Kasumi-1 (cell line): ENCODE measurements around the gene KLHL2.
"Not testable (repeated sequence)": the region's sequence is repeated elsewhere in the genome, so short reads cannot be mapped to it uniquely, and the experiment has no call there.

Source experiments
- DNase-seq, 2 experiments: peaks; one replicate each; lab custom pipeline; 2025; lab: John Stamatoyannopoulos, UW

Gene KLHL2

DNA sequence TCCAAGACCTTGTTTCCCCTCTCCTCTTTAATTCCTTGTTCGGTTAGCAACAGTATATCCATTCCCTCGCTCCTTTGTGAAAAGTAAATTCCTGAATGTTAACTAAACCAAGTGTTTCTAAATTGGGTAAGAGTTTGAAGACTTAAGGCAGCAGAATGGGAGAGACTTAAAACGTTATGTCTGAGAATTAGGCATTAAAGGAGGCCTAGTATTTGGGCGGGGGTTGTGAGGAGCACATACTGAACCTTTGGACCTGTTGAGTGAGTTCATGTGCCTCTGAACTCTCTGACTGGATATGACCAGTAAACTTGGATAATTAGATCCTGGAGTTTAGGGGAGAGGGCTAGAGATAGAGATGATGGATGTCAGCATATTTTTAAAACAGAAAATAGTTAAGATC is 121.3 kb downstream of the KLHL2 start:
- peak in 1 of 2 experiments; percentile 15 for DNase-seq

DNA sequence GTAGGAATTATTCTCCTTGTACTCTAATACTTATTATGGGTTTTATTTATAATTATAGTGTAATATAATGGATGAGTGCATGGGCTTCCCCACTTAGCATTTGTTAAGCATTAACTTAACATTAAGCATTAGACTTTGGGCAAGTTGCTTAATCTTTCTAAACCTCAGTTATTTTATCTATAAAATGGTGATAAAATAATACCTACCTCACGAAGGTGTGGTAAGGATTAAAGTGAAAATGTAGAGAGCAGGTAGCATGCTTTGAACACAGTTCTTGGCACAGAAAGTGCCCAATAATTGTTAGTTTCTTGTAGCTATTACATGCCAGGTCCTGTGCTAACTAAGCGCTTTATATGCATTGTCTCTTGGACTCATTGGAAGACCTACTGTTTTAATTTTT is 122.7 kb downstream of the KLHL2 start:
- no peak for DNase-seq

DNA sequence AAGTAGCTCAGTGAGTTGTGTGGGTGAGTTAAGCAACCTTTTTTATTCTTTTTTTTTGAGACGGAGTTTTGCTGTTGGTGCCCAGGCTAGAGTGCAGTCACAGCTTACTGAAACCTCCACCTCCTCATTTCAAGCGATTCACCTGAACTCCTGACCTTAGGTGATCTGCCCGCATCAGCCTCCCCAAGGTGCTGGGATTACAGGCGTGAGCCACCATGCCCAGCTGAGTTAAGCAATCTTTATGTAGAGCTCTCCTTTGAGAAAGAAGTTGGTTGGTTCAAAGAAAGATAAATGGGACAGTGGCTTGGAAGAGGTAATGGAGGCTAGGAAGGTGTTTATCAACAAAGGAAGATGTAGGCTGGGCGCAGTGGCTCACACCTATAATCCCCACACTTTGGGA is 123.3 kb downstream of the KLHL2 start:
- DNase-seq, result no peak

DNA sequence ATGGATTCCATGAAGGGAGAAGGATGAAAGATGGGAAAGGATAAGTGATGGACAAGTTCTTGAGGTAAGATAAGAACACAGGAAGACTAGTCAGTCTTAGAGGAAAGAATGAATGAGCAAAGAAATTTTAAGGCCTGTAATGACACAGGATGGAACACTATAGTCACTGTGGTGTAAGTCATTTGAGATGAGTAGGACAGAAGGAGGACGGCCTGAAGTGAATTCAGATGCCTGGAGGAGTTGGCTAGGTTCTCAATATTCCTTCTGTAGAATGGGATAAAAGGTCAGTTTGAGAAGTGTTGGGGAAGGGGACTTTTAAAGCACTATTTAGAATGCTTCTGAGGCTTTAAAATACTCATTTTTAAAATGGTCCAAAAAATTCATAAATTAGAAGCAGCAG is 124.0 kb downstream of the KLHL2 start:
- no peak for DNase-seq

DNA sequence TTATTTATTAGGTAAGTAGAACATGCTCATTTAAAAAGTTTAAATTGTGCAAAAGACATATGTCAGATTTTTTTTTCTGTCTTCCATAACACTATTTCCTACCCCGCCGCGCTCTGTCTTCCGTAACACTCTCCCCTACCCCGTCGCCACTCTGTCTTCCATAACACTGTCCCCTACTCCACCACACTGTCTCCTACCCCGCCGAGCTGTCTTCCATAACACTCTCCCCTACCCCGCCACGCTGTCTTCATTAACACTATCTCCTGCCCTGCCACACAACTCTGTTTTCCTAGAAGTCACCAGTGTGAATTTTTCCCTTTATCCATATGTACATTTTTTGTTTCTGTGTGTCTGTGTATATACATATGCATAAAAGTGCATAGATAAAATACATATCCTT is 124.5 kb downstream of the KLHL2 start:
- no peak for DNase-seq

DNA sequence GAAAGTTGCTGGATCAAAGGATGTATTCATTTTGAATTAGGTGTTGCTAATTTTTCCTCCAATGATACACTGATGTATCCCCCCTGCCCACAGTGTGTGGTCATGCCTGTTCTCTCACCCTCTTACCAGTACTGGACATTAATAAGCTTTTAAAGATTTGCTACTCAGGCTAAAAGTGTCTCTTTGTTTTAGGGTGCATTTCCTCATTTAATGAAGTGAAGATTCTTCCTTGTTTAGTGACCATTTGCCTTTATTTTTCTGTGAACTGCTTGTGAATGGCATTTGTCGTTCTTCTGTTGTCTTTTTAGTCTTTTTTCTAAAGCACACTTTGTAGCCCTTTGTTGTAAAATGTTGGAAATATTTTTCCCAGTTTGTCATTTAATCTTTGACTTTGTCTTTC is 125.1 kb downstream of the KLHL2 start:
- no peak for DNase-seq

DNA sequence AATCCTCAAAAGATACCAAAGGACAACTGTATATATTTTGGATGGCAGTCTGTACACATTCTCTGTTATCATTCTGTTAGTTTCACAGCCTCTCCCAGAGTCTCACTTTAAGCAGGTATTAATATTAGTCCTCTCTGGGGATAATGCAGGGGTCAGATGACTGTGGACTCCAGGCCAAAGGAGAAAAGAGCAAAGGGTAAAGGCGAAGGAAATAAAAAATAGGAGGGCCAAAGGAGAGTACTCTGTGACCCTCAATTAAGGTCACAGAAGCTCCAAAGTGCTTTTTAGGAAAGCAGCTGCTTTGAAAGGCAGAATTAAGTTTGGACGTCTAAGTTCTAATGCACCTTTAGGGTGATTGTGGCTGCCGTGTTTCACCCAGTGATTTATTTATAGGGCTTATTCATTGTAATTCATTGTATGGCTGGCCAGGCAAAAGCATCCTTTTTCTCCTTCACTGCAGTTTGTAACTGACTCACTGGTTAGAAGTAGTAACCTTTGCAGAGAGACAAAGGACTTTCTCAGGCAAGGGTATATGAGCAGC is 127.9 kb downstream of the KLHL2 start:
- no peak for DNase-seq

DNA sequence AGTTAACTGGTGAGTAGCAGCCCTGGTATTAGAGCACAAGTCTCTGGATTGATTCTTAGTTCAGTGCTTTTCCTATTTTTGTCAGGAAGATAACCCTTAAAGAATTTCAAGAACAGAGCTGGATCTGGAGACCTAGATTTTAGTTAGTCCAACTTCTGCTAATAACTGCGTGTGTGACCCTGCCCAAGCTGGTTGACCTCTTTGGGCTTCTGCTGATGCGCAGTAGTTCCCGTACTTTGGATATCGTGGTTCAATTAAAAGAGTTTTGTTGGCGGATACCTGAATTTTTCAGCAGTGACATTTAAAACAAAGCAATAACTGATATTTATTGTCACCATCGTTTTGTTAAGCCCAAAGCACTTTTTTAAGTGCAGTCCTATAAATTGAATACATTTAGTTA is 129.4 kb downstream of the KLHL2 start:
- no peak for DNase-seq

DNA sequence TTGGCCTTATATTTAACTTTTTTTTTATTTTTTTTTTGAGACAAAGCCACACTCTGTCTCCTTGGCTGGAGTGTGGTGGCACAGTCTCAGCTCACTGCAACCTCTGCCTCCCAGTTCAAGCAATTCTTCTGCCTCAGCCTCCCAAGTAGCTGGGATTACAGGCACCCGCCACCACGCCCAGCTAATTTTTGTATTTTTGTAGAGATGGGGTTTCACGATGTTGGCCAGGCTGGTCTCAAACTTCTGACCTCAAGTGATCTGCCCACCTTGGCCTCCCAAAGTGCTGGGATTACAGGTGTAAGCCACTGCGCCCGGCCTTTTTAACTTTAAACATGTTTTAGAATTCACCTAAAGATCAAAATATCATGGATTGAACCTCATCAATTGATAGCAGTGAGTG is 135.0 kb downstream of the KLHL2 start:
- DNase-seq, result not testable (repeated sequence)

DNA sequence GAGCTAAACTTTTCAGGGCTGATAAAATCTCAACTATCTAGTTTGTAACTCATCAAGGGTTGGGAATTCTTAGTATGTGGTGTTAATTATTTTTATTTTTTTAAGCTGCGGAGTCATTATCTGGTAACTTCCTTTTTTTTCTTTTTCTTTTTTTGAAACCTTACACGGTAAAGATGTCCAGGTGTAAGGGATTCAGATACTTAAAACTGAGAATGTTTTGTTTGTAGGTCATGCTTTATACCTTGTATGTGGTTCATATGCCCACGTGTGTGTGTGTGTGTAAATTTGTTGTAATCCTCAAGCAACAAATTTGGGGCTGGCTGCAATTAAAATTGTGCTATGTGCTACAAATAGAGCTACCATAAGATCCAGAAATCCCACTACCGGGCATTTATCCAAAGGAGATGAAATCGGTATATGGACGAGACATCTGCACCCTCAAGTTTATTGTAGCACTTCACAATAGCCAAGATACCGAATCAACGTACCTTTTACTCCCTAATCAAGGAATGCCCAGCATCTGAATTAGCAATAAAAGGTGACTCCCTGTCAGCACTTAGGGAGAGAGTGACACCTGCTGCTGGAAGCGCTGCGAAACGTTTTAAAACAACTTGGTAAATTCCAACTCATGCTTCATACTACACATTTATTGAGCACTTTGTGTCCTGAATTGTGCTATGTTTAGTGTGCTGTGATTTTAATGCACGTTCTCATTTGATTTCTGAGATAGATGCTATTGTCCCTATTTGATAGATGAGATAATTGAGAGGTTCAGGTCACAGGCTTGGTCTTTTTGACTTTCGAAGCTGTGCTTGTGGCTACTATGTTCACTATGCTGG is 136.2 kb downstream of the KLHL2 start:
- DNase-seq, result no peak

DNA sequence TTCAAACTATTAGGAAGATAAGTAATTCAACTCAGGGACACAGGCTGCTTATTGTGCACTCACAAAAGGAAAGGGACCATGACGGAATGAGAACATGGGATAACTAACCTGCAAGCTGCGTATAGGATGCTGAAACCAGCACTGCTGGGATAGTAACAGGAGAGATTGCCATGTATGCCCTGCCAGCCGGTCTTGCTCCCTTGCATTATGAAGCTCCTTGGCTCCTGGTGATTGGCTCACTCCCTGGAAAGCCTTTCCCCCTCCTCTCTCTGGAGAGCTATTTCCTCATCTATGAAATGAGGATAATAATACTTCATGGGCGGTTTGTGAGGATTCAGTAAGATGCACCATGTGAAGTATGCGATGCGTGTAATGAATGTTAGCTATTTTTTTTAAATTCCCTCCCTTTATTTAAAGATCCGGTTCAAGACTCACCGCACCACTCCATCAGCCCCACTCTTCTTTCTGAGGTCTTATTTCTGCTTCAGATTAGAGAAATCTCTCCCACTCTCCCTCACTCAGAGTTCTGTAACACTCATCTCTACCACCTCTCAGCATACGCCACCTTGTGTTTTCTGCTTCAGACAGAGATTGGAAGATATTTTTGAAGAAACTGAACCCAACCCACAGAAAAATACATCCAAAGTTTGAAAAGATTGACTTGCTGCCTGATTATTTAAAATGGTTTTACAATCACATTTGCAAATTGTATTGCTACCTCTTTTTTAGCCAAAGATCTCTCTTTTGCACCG is 138.5 kb downstream of the KLHL2 start:
- DNase-seq, result no peak

DNA sequence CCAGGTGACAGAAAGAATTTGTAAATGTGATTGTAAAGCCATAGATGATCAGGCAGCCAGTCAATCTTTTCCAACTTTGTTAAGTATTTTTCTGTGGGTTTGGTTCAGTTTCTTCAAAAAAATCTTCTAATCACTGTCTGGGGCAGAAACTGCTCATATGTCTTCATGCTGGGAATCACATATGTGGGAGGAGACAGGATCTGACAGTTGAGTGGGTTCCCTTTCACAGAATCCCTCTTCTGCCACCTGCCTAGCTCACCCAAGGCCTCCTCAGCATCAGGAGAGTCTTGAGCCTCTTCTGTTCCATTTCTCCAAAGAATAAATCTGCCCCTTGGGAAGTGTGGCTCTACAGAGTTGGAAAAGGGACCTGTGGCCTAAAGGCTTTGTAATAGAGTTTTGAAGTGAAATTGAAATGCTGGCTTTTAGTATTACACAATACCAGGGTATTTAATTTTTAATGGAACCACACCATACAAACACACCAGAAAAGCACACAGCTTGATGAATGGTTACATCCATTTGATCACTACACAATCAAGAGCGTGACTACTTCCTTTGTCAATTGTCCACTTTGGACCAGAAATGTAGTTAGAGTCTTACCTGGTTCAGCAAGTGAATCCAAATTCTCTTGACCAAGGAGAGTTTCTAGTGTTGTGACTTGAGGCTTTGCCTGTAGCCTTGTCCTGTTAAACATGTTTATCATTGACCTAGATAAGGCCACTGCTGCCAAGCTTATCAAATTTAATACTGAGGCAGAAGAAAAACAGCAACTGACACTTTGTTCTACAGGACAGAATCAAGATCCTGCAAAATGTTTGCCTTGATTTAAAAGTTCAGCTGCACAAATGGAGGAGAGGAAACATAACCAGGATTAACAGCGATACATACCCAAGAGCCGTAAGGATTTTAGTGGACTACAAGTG is 140.5 kb downstream of the KLHL2 start:
- no peak for DNase-seq

DNA sequence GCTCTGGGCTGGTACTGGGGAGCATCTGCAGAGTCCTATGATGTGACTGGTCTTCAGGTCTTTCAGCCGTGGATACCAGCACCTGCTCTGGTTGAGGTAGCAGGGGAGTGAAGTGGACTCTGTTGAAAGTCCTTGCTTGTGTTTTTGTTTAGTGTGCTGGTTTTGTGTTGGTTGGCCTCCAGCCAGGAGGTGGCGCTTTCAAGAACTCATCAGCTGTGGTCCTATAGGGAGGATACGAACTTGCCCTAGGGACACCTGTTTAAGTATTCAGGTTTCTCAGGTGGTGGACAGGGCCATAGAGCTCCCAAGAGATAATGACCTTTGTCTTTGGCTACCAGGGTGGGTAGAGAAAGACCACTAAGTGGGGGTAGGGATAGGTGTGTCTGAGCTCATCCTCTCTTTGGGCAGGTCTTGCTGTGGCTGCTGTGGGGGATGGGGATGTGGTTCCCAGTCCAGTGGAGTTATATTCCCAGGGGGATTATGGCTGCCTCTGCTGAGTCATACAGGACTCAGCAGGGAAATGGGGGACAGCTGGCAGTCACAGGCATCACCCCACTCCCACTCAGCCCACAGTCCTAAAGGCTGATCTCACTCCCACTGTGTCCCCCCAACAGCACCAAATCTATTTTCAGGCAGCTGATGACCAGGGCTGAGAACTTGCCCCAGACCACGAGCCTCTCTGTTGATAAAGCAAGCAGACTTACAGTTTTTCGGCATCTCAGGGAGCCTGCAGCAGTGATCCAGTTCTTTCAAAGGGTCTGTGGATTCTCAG is 144.2 kb downstream of the KLHL2 start:
- no peak for DNase-seq

DNA sequence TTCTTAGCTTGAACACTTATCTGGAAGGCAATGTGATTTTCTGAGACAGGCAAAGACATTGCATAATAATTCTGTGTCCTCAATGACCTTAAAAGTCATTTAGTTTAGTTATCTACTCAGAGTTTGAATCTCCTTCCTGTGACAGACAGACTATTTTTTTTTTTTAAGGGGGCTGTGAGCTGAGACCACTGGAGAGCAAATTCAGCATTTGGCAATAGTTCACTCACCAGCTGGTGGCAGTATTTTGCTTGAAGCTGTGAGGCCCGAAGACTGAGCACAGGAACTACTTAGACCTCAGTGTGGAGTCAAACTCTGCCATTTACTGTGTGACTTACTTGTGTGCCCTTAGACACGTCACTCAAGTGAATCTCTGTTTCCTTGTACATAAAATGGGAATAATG is 148.5 kb downstream of the KLHL2 start:
- peak; percentile 37 to 42 for DNase-seq

DNA sequence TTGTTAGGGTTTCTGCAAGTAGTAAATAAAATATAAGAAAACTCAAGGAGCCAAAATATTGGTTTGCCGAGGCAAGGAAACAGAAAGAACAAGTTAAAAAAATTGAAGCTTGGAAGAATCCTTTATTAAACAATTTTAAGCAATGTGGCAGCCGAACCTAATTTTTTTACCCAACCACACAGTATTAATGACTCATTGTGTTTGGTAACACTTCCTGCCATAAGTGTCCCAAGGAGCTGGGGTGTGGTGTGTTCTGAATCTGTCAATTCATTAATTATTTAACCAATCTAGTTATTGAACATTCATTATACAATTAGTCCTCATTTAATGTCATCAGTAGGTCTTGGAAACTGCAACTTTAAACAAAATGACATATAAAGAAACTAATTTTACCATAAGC is 152.1 kb downstream of the KLHL2 start:
- DNase-seq, result peak; percentile 13 to 42

DNA sequence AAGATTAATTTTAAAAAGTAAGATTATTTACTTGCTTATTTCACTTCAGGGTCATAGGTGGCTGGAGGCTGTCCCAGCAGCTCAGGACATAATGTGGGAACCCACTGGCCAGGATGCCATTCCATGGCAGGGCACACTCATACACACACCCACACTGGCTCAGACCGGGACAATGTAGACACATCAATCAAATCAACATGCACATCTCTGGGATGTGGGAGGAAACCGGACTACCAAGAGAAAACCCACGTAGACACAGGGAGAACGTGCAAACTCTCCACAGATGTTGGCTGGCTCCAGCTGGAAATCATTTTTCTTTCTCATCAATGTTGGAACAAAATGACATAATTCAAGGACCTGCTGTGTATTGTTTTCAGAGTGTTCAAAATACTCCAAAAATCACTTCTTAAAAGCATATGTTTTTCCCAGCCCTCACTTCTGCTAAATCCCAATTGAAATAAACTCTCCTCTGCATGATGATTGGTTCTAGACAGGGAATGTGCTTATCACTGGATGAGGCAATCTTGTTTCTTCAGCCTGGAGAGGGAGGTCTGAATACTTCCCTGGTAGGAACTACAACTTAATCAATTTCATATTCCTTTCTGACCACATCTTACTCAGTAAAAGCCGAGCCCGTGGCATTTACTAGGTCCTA is 152.8 kb downstream of the KLHL2 start:
- DNase-seq, result no peak

DNA sequence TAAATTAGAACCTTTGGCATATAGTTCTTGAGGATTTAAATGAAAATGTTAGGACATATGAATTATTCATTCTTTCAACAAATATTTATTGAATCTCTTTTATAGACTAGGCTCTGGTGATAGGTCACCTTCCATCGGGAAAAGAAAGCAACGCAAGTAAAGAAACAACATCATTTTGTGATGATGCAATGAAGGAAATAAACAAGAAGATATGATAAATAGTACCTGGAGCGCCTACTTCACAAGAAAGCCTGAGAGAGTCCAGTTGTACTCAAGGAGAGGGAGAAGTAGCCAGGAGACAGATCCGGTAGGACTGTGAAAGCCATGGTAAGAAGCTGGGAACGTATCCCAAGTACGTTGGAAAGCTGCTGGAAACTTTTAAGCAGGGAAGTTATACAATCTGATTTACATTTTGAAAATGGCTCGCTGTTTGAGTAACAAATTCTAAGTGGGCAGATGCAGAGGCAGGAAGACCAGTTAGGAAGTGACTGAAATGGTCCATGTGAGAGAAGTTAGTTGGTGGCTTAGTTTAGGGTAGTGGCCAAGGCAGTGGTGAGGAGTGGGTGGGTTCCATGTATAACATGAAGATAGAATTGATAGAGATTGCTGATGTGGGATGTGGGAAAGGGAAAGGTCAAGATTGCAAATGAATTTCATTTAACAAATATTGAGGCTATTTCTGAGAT is 153.8 kb downstream of the KLHL2 start:
- no peak for DNase-seq

DNA sequence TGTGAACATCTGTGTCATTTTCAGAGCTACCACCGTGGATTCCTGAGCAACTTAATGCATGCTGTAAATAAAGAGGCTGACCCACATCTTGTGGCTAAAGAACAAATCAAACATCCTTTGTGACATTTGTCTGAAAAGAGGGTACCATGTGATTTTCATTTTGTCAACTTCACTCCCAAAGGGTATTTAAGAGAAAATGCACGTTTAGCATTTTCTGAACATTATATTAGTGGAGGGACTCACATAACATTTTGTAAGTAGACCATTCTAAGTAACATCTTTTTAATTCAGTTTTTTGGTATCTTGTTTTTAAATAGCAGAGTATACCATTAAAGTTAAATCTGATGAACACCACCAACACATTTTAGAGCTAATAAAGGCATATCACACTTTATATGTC is 154.4 kb downstream of the KLHL2 start:
- no peak for DNase-seq

DNA sequence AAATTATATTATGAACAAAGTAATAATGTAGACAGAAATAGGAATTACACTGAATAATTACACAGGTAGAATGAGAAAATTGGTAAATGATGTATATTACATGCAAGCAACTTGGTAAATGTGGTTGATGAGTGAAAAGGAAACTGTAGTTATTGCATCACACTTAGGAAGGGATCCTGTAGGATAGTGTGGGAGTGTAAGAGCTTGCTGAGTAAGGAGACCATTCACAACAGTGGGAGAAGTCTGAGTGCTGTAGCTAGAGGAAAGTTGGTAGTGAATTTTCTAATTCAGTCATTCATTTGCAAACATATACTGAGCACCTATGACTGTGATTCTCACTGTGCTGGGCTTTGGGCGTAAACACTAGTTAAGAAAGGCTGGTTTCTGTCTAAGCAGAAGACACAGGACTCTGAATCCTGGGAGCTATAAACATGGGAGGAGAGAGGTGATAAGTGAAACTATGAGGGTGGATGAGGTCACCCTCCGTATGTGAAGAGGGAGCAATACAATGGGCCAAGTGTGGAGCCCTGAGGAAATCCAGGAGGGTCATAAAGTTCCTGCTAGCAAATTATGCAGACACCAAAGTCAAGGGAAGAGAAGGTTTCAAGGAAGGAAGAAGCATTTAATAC is 157.2 kb downstream of the KLHL2 start:
- no peak for DNase-seq

DNA sequence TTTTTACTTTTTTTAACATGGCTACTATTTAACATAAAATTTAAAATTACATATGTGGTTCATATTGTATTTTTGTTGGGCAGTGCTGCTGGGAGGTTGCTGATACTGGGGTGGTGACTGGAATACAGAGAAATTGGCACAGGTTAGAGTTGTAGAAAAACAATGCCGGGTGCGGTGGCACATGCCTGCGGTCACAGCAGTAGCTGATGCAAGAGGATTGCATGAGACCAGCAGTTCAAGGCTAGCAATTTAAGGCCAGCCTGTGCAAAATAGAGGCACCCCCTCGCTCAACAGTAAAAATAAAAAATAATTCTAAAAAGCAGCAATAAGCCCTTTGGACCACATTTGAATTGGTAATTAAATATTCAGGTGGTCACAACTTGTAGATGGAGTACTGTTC is 159.7 kb downstream of the KLHL2 start:
- no peak for DNase-seq
